Osteoblast (primary cell): Measurements from ENCODE around the gene KY. TPM values are rescaled to one million over a fixed set of nuclear protein-coding genes. Genes with fewer than 3 reads are reported as not detected.

Experiments used
- DNase-seq: peaks from one replicate; pipeline ENCODE4 v3.0.0; 2011; ENCODE audit warnings: low spot score, mixed read lengths; ENCODE audit not compliant: insufficient read length; ENCODE audit errors: missing footprints
- H2AFZ ChIP-seq: 2 replicates; pipeline ENCODE4 v1.6.0; 2011; ENCODE audit warnings: mild to moderate bottlenecking, low read length
- H3K27ac ChIP-seq: 2 replicates; pipeline ENCODE4 v1.5.1; 2011; ENCODE audit warnings: mild to moderate bottlenecking, low read depth, low read length, moderate library complexity
- H3K27me3 ChIP-seq: 2 replicates; pipeline ENCODE4 v1.6.0; 2012; ENCODE audit warnings: mild to moderate bottlenecking, control low read depth, inconsistent platforms, low read length, moderate library complexity; ENCODE audit not compliant: insufficient read depth
- H3K36me3 ChIP-seq: 2 replicates; pipeline ENCODE4 v1.5.1; 2011; ENCODE audit warnings: mild to moderate bottlenecking, low read length, control low read depth, moderate library complexity; ENCODE audit not compliant: insufficient read depth
- H3K4me1 ChIP-seq: 2 replicates; pipeline ENCODE4 v1.5.1; 2011; ENCODE audit warnings: mild to moderate bottlenecking, low read length, control low read depth, moderate library complexity; ENCODE audit not compliant: insufficient read depth
- H3K4me2 ChIP-seq: 2 replicates; pipeline ENCODE4 v1.6.0; 2011; ENCODE audit warnings: mild to moderate bottlenecking, low read length; ENCODE audit not compliant: insufficient read depth
- H3K4me3 ChIP-seq: fragments of 200-600 bp; sonication (generic); 3 replicates; pipeline ENCODE4 v1.5.1; 2012; ENCODE audit warnings: mild to moderate bottlenecking, low read length, inconsistent platforms; ENCODE audit not compliant: insufficient read depth
- H3K79me2 ChIP-seq: 2 replicates; pipeline ENCODE4 v1.6.0; 2012; ENCODE audit warnings: mild to moderate bottlenecking, low read length, control low read depth, inconsistent platforms; ENCODE audit not compliant: insufficient read depth
- H3K9me3 ChIP-seq: 2 replicates; pipeline ENCODE4 v1.5.1; 2011; ENCODE audit warnings: low read depth, low read length, control low read depth
- H4K20me1 ChIP-seq: 2 replicates; pipeline ENCODE4 v1.6.0; 2012; ENCODE audit warnings: mild to moderate bottlenecking, low read length, control low read depth; ENCODE audit not compliant: insufficient read depth
- CTCF ChIP-seq: IDR thresholded peaks from 2 replicates; pipeline ENCODE4 v1.5.1; 2011; ENCODE audit warnings: mild to moderate bottlenecking, low read depth, low read length, moderate library complexity; ENCODE audit errors: extremely low read depth
- total RNA-seq: library from RNA; depleted of rRNA; stranded (reverse); fragments of >200 nt; gene quantifications from 2 replicates; pipeline ENCODE4 v1.2.3, GENCODE V29; 2012

The KY gene
- total RNA-seq, 1 donor: 3.6 TPM

GRCh38 chr3:134606033-134607025 is 44.5 kb downstream of the KY start:
- Histone ChIP-seq H4K20me1 (no peaks in the 10 kb centered on the region), H3K9me3 (no peaks in the 10 kb centered on the region), H3K79me2 (no peaks in the 10 kb centered on the region), H2AFZ (no peak overlapping the region), H3K27ac (no peak overlapping the region), H3K4me1 (peaks cover 5% of the 10 kb centered on the region), H3K36me3 (no peaks in the 10 kb centered on the region), H3K4me3 (no peak overlapping the region), H3K27me3 (no peaks in the 10 kb centered on the region), H3K4me2 (no peak overlapping the region)
- TF ChIP-seq CTCF: no peak
- DNase-seq: no peak

- Histone ChIP-seq H3K4me3 (no peak overlapping the region), H2AFZ (no peak overlapping the region), H4K20me1 (no peaks in the 10 kb centered on the region), H3K27me3 (no peaks in the 10 kb centered on the region), H3K4me1 (peaks cover 5% of the 10 kb centered on the region), H3K36me3 (no peaks in the 10 kb centered on the region), H3K27ac (no peak overlapping the region), H3K4me2 (no peak overlapping the region), H3K79me2 (no peaks in the 10 kb centered on the region), H3K9me3 (no peaks in the 10 kb centered on the region)
- DNase-seq: no peak
- no peak for TF ChIP-seq CTCF
Measured at GRCh38 chr3:134605556-134605955, 45.3 kb downstream of the KY start.

- Histone ChIP-seq H3K9me3 (no peaks in the 10 kb centered on the region), H3K27me3 (no peaks in the 10 kb centered on the region), H3K36me3 (no peaks in the 10 kb centered on the region), H3K4me2 (no peak overlapping the region), H3K27ac (no peak overlapping the region), H2AFZ (no peak overlapping the region), H4K20me1 (no peaks in the 10 kb centered on the region), H3K79me2 (no peaks in the 10 kb centered on the region), H3K4me3 (no peak overlapping the region), H3K4me1 (peaks cover 5% of the 10 kb centered on the region)
- TF ChIP-seq CTCF: no peak
- DNase-seq: no peak
Measured at GRCh38 chr3:134603956-134604355, 46.9 kb downstream of the KY start.

GRCh38 chr3:134603480-134603879 is 47.3 kb downstream of the KY start:
- DNase-seq: no peak

More at GRCh38 chr3:134603480-134603879, 47.3 kb downstream of the KY start:
- Histone ChIP-seq H3K27ac (no peak overlapping the region), H3K4me3 (no peak overlapping the region), H3K36me3 (no peaks in the 10 kb centered on the region), H3K79me2 (no peaks in the 10 kb centered on the region), H3K4me1 (peaks cover 5% of the 10 kb centered on the region), H2AFZ (no peak overlapping the region), H3K9me3 (no peaks in the 10 kb centered on the region), H3K4me2 (no peak overlapping the region), H4K20me1 (no peaks in the 10 kb centered on the region), H3K27me3 (no peaks in the 10 kb centered on the region)
- no peak for TF ChIP-seq CTCF
